GM23338 (cell line): Measurements from ENCODE around the gene PCGF3. TPM values are rescaled to one million over a fixed set of nuclear protein-coding genes. Genes with fewer than 3 reads are reported as not detected.

ENCODE experiments used
- ATAC-seq: fragments of 200-7000 bp; cut with Tn5 transposase; 3 replicates; pipeline ENCODE4 v1.9.1; 2020
- DNase-seq: peaks from one replicate; pipeline ENCODE4 v3.0.0-alpha.2; 2015; ENCODE audit warnings: low spot score
- H2AFZ ChIP-seq: fragments of 200-600 bp; sonication (generic); 2 replicates; pipeline ENCODE4 v1.8.0; 2016; ENCODE audit warnings: antibody characterized with exemption, mild to moderate bottlenecking, moderate library complexity
- H3F3A ChIP-seq: fragments of 200-600 bp; sonication (generic); replicated peaks from 2 replicates; pipeline ENCODE4 v1.8.0; 2017; ENCODE audit warnings: antibody characterized with exemption, mixed run types, low read depth
- H3K27ac ChIP-seq: fragments of 200-600 bp; sonication (generic); 2 replicates; pipeline ENCODE4 v1.6.1; 2016; ENCODE audit warnings: low read depth
- H3K27me3 ChIP-seq: fragments of 200-600 bp; sonication (generic); 2 replicates; pipeline ENCODE4 v1.8.0; 2016; ENCODE audit warnings: mild to moderate bottlenecking, mixed run types, moderate library complexity; ENCODE audit not compliant: insufficient read depth
- H3K36me3 ChIP-seq: fragments of 200-600 bp; sonication (generic); 2 replicates; pipeline ENCODE4 v1.8.0; 2016; ENCODE audit warnings: mild to moderate bottlenecking; ENCODE audit not compliant: insufficient read depth
- H3K4me1 ChIP-seq: fragments of 200-600 bp; sonication (generic); 2 replicates; pipeline ENCODE4 v1.8.0; 2016; ENCODE audit warnings: mild to moderate bottlenecking, moderate library complexity; ENCODE audit not compliant: insufficient read depth
- H3K4me2 ChIP-seq: fragments of 200-600 bp; sonication (generic); 2 replicates; pipeline ENCODE4 v1.7.1; 2017; ENCODE audit warnings: mixed run types
- H3K4me3 ChIP-seq: fragments of 200-600 bp; sonication (generic); 2 replicates; pipeline ENCODE4 v1.6.1; 2016; ENCODE audit warnings: mixed run types
- H3K79me2 ChIP-seq: fragments of 200-600 bp; sonication (generic); replicated peaks from 2 replicates; pipeline ENCODE4 v1.8.0; 2017; ENCODE audit warnings: mild to moderate bottlenecking; ENCODE audit not compliant: insufficient read depth
- H3K9me2 ChIP-seq: fragments of 200-600 bp; sonication (generic); 2 replicates; pipeline ENCODE4 v1.8.0; 2017; ENCODE audit not compliant: insufficient read depth
- H4K20me1 ChIP-seq: fragments of 200-600 bp; sonication (generic); replicated peaks from 2 replicates; pipeline ENCODE4 v1.8.0; 2017; ENCODE audit warnings: mild to moderate bottlenecking; ENCODE audit not compliant: insufficient read depth
- H3K27ac Mint-ChIP-seq: 2 replicates; pipeline ENCODE4 v1.8.0; 2020; ENCODE audit warnings: inconsistent platforms, mild to moderate bottlenecking, moderate library complexity, mixed read lengths
- H3K27me3 Mint-ChIP-seq: 3 replicates; pipeline ENCODE4 v1.8.0; 2022; ENCODE audit warnings: low read depth, mild to moderate bottlenecking, moderate library complexity, mixed read lengths, inconsistent platforms; ENCODE audit not compliant: insufficient read depth, poor library complexity
- H3K36me3 Mint-ChIP-seq: 3 replicates; pipeline ENCODE4 v1.8.0; 2021; ENCODE audit warnings: low read depth, mild to moderate bottlenecking, inconsistent platforms, moderate library complexity, mixed read lengths
- H3K4me1 Mint-ChIP-seq: 3 replicates; pipeline ENCODE4 v1.8.0; 2020; ENCODE audit warnings: mild to moderate bottlenecking, inconsistent platforms, mixed read lengths
- H3K4me3 Mint-ChIP-seq: 3 replicates; pipeline ENCODE4 v1.8.0; 2021; ENCODE audit warnings: moderate library complexity, mild to moderate bottlenecking, inconsistent platforms, mixed read lengths
- H3K9me3 Mint-ChIP-seq: 3 replicates; pipeline ENCODE4 v1.8.0; 2020; ENCODE audit warnings: moderate library complexity, mild to moderate bottlenecking, inconsistent platforms, mixed read lengths
- EZH2phosphoT487 ChIP-seq: fragments of 200-600 bp; sonication (generic); IDR thresholded peaks from one replicate; pipeline ENCODE4 v1.8.1; 2018; ENCODE audit warnings: antibody characterized with exemption; ENCODE audit not compliant: unreplicated experiment
- JUNB ChIP-seq: IDR thresholded peaks from one replicate; pipeline ENCODE4 v1.6.1; 2016; ENCODE audit warnings: antibody characterized with exemption; ENCODE audit not compliant: unreplicated experiment
- STAT1 ChIP-seq: IDR thresholded peaks from one replicate; pipeline ENCODE4 v1.6.1; 2016; ENCODE audit warnings: antibody characterized with exemption; ENCODE audit not compliant: unreplicated experiment
- ZNF114 ChIP-seq: fragments of 250-450 bp; sonication (Bioruptor Pico); IDR thresholded peaks from 2 replicates; pipeline ENCODE4 v1.5.0; 2020; ENCODE audit warnings: mild to moderate bottlenecking, moderate library complexity
- polyA plus RNA-seq: library from polyadenylated mRNA; unstranded; fragments of >200 nt; fragmentation: Nextera tagmentation; extraction: Ambion mirVana; gene quantifications from 2 replicates; pipeline ENCODE4 v1.2.1, GENCODE V29; 2016
- total RNA-seq: library from RNA; depleted of rRNA; stranded (reverse); fragments of >200 nt; shearing (Covaris generic); gene quantifications from 2 replicates; pipeline ENCODE4 v1.2.3, GENCODE V29; 2014
- TF ChIP-seq, protein P1 (sequence below): IDR thresholded peaks from one replicate; pipeline ENCODE4 v1.6.1; 2018; ENCODE audit warnings: antibody characterized with exemption; ENCODE audit not compliant: unreplicated experiment
- TF ChIP-seq, protein P2 (sequence below): IDR thresholded peaks from 2 replicates; pipeline ENCODE4 v1.6.1; 2016; ENCODE audit warnings: antibody characterized with exemption
- TF ChIP-seq, protein P3 (sequence below): fragments of 250-450 bp; sonication (Bioruptor Pico); IDR thresholded peaks from 2 replicates; pipeline ENCODE4 v1.5.0; 2020; ENCODE audit warnings: mild to moderate bottlenecking, moderate library complexity

The PCGF3 gene
- total and polyA plus RNA-seq, 2 experiments from 2014 or later, result 33.1 to 49.0 TPM

DNA sequence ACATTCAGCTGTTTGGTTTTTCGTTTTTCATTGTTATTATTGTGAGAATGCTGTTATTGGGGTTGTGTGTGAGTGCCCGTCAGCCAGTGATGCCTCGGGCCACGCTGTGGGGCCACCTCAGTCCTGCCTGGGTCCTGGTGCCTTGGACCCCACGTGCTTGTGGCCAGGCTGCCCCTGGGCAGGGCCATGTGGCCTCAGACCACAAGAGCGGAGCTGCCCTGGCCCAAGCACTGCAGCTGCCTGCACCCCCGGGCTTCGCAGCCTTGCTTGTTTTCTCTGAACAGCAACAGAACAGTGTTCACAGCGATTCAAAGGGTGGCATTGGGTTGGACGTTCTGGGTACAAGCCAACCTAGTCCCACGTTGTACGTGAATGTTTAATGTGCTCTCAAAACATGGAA is 63.4 kb downstream of the PCGF3 start (continued):
- TF ChIP-seq STAT1 (no peak), EZH2phosphoT487 (no peak), JUNB (no peak)
- TF ChIP-seq, protein P1, sequence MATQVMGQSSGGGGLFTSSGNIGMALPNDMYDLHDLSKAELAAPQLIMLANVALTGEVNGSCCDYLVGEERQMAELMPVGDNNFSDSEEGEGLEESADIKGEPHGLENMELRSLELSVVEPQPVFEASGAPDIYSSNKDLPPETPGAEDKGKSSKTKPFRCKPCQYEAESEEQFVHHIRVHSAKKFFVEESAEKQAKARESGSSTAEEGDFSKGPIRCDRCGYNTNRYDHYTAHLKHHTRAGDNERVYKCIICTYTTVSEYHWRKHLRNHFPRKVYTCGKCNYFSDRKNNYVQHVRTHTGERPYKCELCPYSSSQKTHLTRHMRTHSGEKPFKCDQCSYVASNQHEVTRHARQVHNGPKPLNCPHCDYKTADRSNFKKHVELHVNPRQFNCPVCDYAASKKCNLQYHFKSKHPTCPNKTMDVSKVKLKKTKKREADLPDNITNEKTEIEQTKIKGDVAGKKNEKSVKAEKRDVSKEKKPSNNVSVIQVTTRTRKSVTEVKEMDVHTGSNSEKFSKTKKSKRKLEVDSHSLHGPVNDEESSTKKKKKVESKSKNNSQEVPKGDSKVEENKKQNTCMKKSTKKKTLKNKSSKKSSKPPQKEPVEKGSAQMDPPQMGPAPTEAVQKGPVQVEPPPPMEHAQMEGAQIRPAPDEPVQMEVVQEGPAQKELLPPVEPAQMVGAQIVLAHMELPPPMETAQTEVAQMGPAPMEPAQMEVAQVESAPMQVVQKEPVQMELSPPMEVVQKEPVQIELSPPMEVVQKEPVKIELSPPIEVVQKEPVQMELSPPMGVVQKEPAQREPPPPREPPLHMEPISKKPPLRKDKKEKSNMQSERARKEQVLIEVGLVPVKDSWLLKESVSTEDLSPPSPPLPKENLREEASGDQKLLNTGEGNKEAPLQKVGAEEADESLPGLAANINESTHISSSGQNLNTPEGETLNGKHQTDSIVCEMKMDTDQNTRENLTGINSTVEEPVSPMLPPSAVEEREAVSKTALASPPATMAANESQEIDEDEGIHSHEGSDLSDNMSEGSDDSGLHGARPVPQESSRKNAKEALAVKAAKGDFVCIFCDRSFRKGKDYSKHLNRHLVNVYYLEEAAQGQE, result no peak
- TF ChIP-seq, protein P2, sequence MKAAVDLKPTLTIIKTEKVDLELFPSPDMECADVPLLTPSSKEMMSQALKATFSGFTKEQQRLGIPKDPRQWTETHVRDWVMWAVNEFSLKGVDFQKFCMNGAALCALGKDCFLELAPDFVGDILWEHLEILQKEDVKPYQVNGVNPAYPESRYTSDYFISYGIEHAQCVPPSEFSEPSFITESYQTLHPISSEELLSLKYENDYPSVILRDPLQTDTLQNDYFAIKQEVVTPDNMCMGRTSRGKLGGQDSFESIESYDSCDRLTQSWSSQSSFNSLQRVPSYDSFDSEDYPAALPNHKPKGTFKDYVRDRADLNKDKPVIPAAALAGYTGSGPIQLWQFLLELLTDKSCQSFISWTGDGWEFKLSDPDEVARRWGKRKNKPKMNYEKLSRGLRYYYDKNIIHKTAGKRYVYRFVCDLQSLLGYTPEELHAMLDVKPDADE, result no peak

DNA sequence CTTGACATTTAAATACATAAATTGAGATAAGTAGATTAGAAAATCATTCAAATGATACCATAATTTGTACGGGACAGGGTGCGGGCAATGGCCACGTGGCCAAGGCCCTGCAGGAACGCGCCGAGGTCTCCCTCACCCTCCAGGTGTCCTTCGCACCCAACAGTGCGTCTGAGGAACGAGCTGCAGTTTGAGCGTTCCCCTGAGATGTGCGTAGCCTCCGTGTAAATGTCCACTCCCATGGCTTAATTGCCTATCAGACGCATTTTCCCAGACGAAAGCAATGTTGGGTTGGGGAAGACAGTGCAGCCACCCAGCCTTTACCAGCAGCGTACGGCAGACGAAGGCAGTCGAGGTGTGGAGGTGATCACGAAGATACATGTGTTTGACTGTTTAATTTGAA is 63.9 kb downstream of the PCGF3 start:
- TF ChIP-seq ZNF114 (CRISPR knock-in tag) (no peak), EZH2phosphoT487 (no peak)
- Histone ChIP-seq H3K4me3 (no peak overlapping the region), H3F3A (peaks cover 40% of the 10 kb centered on the region), H3K27ac (0 out of 2 replicates have a peak overlapping the region, but pooled peaks have one; percentile 19), H3K79me2 (peaks cover 33% of the 10 kb centered on the region), H3K4me1 (peaks cover 13% of the 10 kb centered on the region), H3K27me3 (no peaks in the 10 kb centered on the region), H3K36me3 (0 out of 2 replicates have a peak, but pooled peaks cover 3% of the 10 kb centered on the region), H3K9me2 (no peaks in the 10 kb centered on the region), H4K20me1 (peaks cover 59% of the 10 kb centered on the region), H2AFZ (no peak overlapping the region), H3K4me2 (no peak overlapping the region)
- Mint-ChIP-seq H3K36me3 (peaks cover 67% of the 10 kb centered on the region), H3K4me3 (no peak overlapping the region), H3K9me3 (peaks cover 8% of the 10 kb centered on the region), H3K27ac (no peak overlapping the region), H3K27me3 (peaks cover 20% of the 10 kb centered on the region), H3K4me1 (peaks cover 28% of the 10 kb centered on the region)
- ATAC-seq (no peak), DNase-seq (no peak)

DNA sequence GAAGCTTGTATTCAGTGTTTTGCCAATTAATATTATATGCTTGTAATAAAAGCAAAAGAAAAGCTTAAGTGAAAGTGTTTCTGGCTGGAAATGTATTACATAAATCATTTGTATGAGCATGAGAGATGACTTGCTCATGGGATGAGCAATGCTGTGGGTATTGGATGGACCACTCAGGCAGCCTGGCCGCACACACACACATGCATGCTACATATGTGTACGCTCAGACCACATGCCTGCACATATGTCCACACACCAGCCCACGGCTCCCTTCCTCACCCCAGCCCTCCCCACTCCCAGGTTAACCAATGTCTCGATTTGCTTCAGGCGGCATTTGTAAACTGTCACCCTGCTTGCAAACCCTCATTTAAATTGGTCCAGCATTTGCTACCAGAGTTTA is 64.4 kb downstream of the PCGF3 start:
- Histone ChIP-seq H3K27ac (0 out of 2 replicates have a peak overlapping the region, but pooled peaks have one; percentile 19), H3K4me2 (no peak overlapping the region), H2AFZ (no peak overlapping the region), H3K36me3 (0 out of 2 replicates have a peak, but pooled peaks cover 4% of the 10 kb centered on the region), H3K27me3 (no peaks in the 10 kb centered on the region), H3K9me2 (no peaks in the 10 kb centered on the region), H3K4me1 (peaks cover 13% of the 10 kb centered on the region), H3K79me2 (peaks cover 38% of the 10 kb centered on the region), H4K20me1 (peaks cover 61% of the 10 kb centered on the region), H3K4me3 (no peak overlapping the region), H3F3A (peaks cover 35% of the 10 kb centered on the region)
- H3K9me3 Mint-ChIP-seq, result peaks cover 12% of the 10 kb centered on the region
- no peak overlapping the region for H3K27ac Mint-ChIP-seq
- peaks cover 67% of the 10 kb centered on the region for H3K36me3 Mint-ChIP-seq
- H3K4me3 Mint-ChIP-seq, result no peak overlapping the region
- ATAC-seq, result no peak
- peaks cover 26% of the 10 kb centered on the region for H3K4me1 Mint-ChIP-seq
- peaks cover 18% of the 10 kb centered on the region for H3K27me3 Mint-ChIP-seq
- no peak for DNase-seq
- TF ChIP-seq ZNF114 (CRISPR knock-in tag) (no peak), JUNB (no peak)
- TF ChIP-seq, protein P3, sequence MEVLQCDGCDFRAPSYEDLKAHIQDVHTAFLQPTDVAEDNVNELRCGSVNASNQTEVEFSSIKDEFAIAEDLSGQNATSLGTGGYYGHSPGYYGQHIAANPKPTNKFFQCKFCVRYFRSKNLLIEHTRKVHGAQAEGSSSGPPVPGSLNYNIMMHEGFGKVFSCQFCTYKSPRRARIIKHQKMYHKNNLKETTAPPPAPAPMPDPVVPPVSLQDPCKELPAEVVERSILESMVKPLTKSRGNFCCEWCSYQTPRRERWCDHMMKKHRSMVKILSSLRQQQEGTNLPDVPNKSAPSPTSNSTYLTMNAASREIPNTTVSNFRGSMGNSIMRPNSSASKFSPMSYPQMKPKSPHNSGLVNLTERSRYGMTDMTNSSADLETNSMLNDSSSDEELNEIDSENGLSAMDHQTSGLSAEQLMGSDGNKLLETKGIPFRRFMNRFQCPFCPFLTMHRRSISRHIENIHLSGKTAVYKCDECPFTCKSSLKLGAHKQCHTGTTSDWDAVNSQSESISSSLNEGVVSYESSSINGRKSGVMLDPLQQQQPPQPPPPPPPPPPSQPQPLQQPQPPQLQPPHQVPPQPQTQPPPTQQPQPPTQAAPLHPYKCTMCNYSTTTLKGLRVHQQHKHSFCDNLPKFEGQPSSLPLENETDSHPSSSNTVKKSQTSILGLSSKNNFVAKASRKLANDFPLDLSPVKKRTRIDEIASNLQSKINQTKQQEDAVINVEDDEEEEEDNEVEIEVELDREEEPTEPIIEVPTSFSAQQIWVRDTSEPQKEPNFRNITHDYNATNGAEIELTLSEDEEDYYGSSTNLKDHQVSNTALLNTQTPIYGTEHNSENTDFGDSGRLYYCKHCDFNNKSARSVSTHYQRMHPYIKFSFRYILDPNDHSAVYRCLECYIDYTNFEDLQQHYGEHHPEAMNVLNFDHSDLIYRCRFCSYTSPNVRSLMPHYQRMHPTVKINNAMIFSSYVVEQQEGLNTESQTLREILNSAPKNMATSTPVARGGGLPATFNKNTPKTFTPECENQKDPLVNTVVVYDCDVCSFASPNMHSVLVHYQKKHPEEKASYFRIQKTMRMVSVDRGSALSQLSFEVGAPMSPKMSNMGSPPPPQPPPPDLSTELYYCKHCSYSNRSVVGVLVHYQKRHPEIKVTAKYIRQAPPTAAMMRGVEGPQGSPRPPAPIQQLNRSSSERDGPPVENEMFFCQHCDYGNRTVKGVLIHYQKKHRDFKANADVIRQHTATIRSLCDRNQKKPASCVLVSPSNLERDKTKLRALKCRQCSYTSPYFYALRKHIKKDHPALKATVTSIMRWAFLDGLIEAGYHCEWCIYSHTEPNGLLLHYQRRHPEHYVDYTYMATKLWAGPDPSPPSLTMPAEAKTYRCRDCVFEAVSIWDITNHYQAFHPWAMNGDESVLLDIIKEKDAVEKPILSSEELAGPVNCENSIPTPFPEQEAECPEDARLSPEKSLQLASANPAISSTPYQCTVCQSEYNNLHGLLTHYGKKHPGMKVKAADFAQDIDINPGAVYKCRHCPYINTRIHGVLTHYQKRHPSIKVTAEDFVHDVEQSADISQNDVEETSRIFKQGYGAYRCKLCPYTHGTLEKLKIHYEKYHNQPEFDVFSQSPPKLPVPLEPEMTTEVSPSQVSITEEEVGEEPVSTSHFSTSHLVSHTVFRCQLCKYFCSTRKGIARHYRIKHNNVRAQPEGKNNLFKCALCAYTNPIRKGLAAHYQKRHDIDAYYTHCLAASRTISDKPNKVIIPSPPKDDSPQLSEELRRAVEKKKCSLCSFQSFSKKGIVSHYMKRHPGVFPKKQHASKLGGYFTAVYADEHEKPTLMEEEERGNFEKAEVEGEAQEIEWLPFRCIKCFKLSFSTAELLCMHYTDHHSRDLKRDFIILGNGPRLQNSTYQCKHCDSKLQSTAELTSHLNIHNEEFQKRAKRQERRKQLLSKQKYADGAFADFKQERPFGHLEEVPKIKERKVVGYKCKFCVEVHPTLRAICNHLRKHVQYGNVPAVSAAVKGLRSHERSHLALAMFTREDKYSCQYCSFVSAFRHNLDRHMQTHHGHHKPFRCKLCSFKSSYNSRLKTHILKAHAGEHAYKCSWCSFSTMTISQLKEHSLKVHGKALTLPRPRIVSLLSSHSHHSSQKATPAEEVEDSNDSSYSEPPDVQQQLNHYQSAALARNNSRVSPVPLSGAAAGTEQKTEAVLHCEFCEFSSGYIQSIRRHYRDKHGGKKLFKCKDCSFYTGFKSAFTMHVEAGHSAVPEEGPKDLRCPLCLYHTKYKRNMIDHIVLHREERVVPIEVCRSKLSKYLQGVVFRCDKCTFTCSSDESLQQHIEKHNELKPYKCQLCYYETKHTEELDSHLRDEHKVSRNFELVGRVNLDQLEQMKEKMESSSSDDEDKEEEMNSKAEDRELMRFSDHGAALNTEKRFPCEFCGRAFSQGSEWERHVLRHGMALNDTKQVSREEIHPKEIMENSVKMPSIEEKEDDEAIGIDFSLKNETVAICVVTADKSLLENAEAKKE (CRISPR knock-in tag), result no peak
- TF ChIP-seq, protein P2, result no peak
